HepG2 (cell line): Measurements from ENCODE around the gene ADI1. TPM values are rescaled to one million over a fixed set of nuclear protein-coding genes. Genes with fewer than 3 reads are reported as not detected.

Experiments
- AKAP8 ChIP-seq: sonication (generic); formaldehyde crosslinking; IDR thresholded peaks from 2 replicates; pipeline ENCODE4 v1.5.1; 2020; ENCODE audit warnings: mild to moderate bottlenecking, missing genetic modification reagents
- FOXC1 ChIP-seq: sonication (generic); formaldehyde crosslinking; IDR thresholded peaks from 2 replicates; pipeline ENCODE4 v1.8.0; 2022; ENCODE audit warnings: mild to moderate bottlenecking, missing genetic modification reagents, borderline replicate concordance
- HOXD1 ChIP-seq: sonication (generic); formaldehyde crosslinking; IDR thresholded peaks from 2 replicates; pipeline ENCODE4 v1.5.0; 2020; ENCODE audit warnings: missing genetic modification reagents
- KDM4B ChIP-seq: sonication (generic); formaldehyde crosslinking; IDR thresholded peaks from 2 replicates; pipeline ENCODE4 v1.4.0; 2020; ENCODE audit warnings: missing genetic modification reagents
- KLF11 ChIP-seq: IDR thresholded peaks from 2 replicates; pipeline ENCODE4 v1.6.1; 2016; ENCODE audit warnings: missing compliant biosample characterization
- MAFK ChIP-seq, 2 experiments: IDR thresholded peaks in 1 of 2; conservative IDR thresholded peaks in 1 of 2; 2 replicates each; pipeline ENCODE4 v1.6.1; 2011; ENCODE audit warnings: improper control_type of control experiment in 2 of 2, low read length in 2 of 2
- MBNL3 ChIP-seq: fragments of 250-450 bp; sonication (Bioruptor Pico); conservative IDR thresholded peaks from 2 replicates; pipeline ENCODE4 v1.8.0; 2022; ENCODE audit warnings: mild to moderate bottlenecking, inconsistent platforms
- MED1 ChIP-seq: sonication (generic); formaldehyde crosslinking; IDR thresholded peaks from 2 replicates; pipeline ENCODE4 v1.4.0; 2020; ENCODE audit warnings: missing genetic modification reagents
- NR2F2 ChIP-seq: IDR thresholded peaks from 2 replicates; pipeline ENCODE4 v1.6.1; 2012; ENCODE audit warnings: low read depth, inconsistent platforms, borderline replicate concordance
- PATZ1 ChIP-seq: sonication (generic); formaldehyde crosslinking; IDR thresholded peaks from 2 replicates; pipeline ENCODE4 v1.4.0; 2020; ENCODE audit warnings: missing genetic modification reagents
- REL ChIP-seq: sonication (generic); formaldehyde crosslinking; conservative IDR thresholded peaks from 2 replicates; pipeline ENCODE4 v1.8.0; 2022; ENCODE audit warnings: mild to moderate bottlenecking, missing genetic modification reagents, moderate library complexity
- SALL2 ChIP-seq: sonication (generic); formaldehyde crosslinking; IDR thresholded peaks from 2 replicates; pipeline ENCODE4 v1.8.1; 2023; ENCODE audit warnings: mild to moderate bottlenecking, missing genetic modification reagents, inconsistent platforms
- TRIM24 ChIP-seq: sonication (generic); formaldehyde crosslinking; IDR thresholded peaks from 2 replicates; pipeline ENCODE4 v1.8.0; 2022; ENCODE audit warnings: mild to moderate bottlenecking, missing genetic modification reagents
- ZNF234 ChIP-seq: sonication (generic); formaldehyde crosslinking; conservative IDR thresholded peaks from 2 replicates; pipeline ENCODE4 v1.5.1; 2020; ENCODE audit warnings: mild to moderate bottlenecking, missing genetic modification reagents
- ZNF24 ChIP-seq: fragments of 450-650 bp; IDR thresholded peaks from 2 replicates; pipeline ENCODE4 v1.6.1; 2017; ENCODE audit warnings: antibody characterized with exemption, mild to moderate bottlenecking
- ZNF549 ChIP-seq: sonication (generic); formaldehyde crosslinking; IDR thresholded peaks from 2 replicates; pipeline ENCODE4 v1.5.0; 2020; ENCODE audit warnings: missing genetic modification reagents
- ZNF768 ChIP-seq: sonication (generic); formaldehyde crosslinking; IDR thresholded peaks from 2 replicates; pipeline ENCODE4 v1.4.0; 2020; ENCODE audit warnings: missing genetic modification reagents
- polyA plus RNA-seq, 8 experiments: library from polyadenylated mRNA; depleted of rRNA in 3 of 8; stranded (reverse) in 7 of 8; unstranded in 1 of 8; fragments of >200 nt; fragmentation: Illumina TruSeq in 4 of 8; extraction: Trizol in 4 of 8; gene quantifications; 2 replicates each; pipeline versions ENCODE4 v1.2.1 to v1.2.3, GENCODE V29; 2011 to 2016; ENCODE audit warnings: low read depth in 4 of 8, missing spikeins in 1 of 8, mixed read lengths in 1 of 8; ENCODE audit not compliant: insufficient read depth in 1 of 8
- total RNA-seq, 5 experiments: library from RNA; depleted of rRNA; stranded (reverse); fragments of >200 nt; fragmentation: Illumina TruSeq; extraction: Trizol; gene quantifications; 2 replicates each; pipeline ENCODE4 v1.2.3, GENCODE V29; 2016; ENCODE audit warnings: low read depth in 1 of 5
- TF ChIP-seq, protein P1 (sequence below): sonication (generic); formaldehyde crosslinking; IDR thresholded peaks from 2 replicates; pipeline ENCODE4 v1.4.0; 2020; ENCODE audit warnings: missing genetic modification reagents, borderline replicate concordance
- TF ChIP-seq, protein P2 (sequence below): sonication (generic); formaldehyde crosslinking; IDR thresholded peaks from 2 replicates; pipeline ENCODE4 v1.5.0; 2020; ENCODE audit warnings: missing genetic modification reagents, mild to moderate bottlenecking, borderline replicate concordance
- TF ChIP-seq, protein P3 (sequence below): fragments of 450-650 bp; IDR thresholded peaks from 2 replicates; pipeline ENCODE4 v1.6.1; 2017
- TF ChIP-seq, protein P4 (sequence below): sonication (generic); formaldehyde crosslinking; IDR thresholded peaks from 2 replicates; pipeline ENCODE4 v1.8.0; 2022; ENCODE audit warnings: low read depth, missing genetic modification reagents

Gene ADI1
- total and polyA plus RNA-seq, 2 of the 13 experiments (the other 11 are each of a cell fraction or from before 2014, with no cell fraction given) = 28.7 to 123 TPM

DNA sequence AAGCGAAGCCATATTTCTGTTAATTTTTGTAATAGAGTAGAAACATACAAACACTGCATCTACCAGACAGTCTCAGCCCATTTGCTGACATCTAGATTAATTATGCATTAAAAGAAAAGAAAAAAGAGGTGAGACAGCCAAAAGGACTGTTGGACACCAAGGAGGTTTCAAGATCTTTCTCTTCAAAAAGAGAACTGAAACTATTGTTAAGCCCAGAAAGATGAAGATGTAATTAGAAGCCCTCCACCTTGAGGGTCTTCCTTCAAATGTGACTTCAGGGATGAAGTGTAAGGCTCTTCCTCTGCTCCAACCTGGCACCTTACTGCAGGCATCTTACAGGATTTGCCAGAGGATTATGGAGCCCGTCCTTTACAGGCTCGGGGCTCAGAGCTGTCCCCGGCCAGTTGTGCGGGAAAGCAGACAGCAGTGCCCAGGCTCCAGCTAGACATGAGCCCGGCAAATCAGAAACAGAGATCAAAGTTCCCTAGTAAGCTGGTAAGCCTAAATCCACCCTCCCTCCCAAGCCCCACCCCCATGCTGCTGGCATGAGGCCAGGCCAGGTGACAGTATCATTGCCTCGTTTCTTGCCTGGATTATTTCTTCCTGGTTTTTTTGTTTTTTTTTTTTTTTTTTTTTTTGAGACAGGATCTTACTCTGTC is 38.9 kb downstream of the ADI1 start (continued):
- TF ChIP-seq, protein P1, sequence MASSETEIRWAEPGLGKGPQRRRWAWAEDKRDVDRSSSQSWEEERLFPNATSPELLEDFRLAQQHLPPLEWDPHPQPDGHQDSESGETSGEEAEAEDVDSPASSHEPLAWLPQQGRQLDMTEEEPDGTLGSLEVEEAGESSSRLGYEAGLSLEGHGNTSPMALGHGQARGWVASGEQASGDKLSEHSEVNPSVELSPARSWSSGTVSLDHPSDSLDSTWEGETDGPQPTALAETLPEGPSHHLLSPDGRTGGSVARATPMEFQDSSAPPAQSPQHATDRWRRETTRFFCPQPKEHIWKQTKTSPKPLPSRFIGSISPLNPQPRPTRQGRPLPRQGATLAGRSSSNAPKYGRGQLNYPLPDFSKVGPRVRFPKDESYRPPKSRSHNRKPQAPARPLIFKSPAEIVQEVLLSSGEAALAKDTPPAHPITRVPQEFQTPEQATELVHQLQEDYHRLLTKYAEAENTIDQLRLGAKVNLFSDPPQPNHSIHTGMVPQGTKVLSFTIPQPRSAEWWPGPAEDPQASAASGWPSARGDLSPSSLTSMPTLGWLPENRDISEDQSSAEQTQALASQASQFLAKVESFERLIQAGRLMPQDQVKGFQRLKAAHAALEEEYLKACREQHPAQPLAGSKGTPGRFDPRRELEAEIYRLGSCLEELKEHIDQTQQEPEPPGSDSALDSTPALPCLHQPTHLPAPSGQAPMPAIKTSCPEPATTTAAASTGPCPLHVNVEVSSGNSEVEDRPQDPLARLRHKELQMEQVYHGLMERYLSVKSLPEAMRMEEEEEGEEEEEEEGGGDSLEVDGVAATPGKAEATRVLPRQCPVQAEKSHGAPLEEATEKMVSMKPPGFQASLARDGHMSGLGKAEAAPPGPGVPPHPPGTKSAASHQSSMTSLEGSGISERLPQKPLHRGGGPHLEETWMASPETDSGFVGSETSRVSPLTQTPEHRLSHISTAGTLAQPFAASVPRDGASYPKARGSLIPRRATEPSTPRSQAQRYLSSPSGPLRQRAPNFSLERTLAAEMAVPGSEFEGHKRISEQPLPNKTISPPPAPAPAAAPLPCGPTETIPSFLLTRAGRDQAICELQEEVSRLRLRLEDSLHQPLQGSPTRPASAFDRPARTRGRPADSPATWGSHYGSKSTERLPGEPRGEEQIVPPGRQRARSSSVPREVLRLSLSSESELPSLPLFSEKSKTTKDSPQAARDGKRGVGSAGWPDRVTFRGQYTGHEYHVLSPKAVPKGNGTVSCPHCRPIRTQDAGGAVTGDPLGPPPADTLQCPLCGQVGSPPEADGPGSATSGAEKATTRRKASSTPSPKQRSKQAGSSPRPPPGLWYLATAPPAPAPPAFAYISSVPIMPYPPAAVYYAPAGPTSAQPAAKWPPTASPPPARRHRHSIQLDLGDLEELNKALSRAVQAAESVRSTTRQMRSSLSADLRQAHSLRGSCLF = no peak
- no peak for TF ChIP-seq ZNF234 (CRISPR knock-in tag)
- no peak for TF ChIP-seq TRIM24 (CRISPR knock-in tag)
- TF ChIP-seq MAFK (conservative IDR thresholded peaks at IDR 0.05 in 1 of 2, IDR thresholded peaks at IDR 0.05 in 1 of 2; ENCODE audit: low read length in 2 of 2) = no peak
- no peak for TF ChIP-seq KLF11 (CRISPR knock-in tag)
- TF ChIP-seq FOXC1 = no peak
- TF ChIP-seq HOXD1 (CRISPR knock-in tag) = no peak
- TF ChIP-seq REL (CRISPR knock-in tag) = no peak
- TF ChIP-seq SALL2 (CRISPR knock-in tag) = no peak
- no peak for TF ChIP-seq MBNL3 (CRISPR knock-in tag)
- TF ChIP-seq KDM4B = no peak
- TF ChIP-seq ZNF768 = no peak
- TF ChIP-seq, protein P2, sequence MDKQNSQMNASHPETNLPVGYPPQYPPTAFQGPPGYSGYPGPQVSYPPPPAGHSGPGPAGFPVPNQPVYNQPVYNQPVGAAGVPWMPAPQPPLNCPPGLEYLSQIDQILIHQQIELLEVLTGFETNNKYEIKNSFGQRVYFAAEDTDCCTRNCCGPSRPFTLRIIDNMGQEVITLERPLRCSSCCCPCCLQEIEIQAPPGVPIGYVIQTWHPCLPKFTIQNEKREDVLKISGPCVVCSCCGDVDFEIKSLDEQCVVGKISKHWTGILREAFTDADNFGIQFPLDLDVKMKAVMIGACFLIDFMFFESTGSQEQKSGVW (CRISPR knock-in tag) = no peak
- TF ChIP-seq MED1 (CRISPR knock-in tag) = peak; percentile 67
- TF ChIP-seq, protein P3, sequence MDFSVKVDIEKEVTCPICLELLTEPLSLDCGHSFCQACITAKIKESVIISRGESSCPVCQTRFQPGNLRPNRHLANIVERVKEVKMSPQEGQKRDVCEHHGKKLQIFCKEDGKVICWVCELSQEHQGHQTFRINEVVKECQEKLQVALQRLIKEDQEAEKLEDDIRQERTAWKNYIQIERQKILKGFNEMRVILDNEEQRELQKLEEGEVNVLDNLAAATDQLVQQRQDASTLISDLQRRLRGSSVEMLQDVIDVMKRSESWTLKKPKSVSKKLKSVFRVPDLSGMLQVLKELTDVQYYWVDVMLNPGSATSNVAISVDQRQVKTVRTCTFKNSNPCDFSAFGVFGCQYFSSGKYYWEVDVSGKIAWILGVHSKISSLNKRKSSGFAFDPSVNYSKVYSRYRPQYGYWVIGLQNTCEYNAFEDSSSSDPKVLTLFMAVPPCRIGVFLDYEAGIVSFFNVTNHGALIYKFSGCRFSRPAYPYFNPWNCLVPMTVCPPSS = no peak
- TF ChIP-seq, protein P4, sequence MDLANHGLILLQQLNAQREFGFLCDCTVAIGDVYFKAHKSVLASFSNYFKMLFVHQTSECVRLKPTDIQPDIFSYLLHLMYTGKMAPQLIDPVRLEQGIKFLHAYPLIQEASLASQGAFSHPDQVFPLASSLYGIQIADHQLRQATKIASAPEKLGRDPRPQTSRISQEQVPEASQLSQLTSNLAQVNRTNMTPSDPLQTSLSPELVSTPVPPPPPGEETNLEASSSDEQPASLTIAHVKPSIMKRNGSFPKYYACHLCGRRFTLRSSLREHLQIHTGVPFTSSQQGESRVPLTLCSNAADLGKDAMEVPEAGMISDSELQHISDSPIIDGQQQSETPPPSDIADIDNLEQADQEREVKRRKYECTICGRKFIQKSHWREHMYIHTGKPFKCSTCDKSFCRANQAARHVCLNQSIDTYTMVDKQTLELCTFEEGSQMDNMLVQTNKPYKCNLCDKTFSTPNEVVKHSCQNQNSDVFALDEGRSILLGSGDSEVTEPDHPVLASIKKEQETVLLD (CRISPR knock-in tag) = no peak
- TF ChIP-seq ZNF24 = no peak
- TF ChIP-seq ZNF549 = no peak
- no peak for TF ChIP-seq AKAP8 (CRISPR knock-in tag)
- TF ChIP-seq PATZ1 = peak; percentile 68; the same call in 1 of the 2 replicates
- no peak for TF ChIP-seq NR2F2
